ENCODE measurements around the gene GTF3C6. TPM values are rescaled to one million over a fixed set of nuclear protein-coding genes. Genes with fewer than 3 reads are reported as not detected.
"Not testable (repeated sequence)": the region's sequence is repeated elsewhere in the genome, so short reads cannot be mapped to it uniquely, and the experiment has no call there.

The GTF3C6 gene
- total RNA-seq, 2 donors from 2014 or later = 28.1 to 36.8 TPM

GRCh38 chr6:110996691-110997090 is 38.2 kb downstream of the GTF3C6 start:
- no peaks in the 10 kb centered on the region for H3K4me1 Mint-ChIP-seq
- no peak for DNase-seq

DNA sequence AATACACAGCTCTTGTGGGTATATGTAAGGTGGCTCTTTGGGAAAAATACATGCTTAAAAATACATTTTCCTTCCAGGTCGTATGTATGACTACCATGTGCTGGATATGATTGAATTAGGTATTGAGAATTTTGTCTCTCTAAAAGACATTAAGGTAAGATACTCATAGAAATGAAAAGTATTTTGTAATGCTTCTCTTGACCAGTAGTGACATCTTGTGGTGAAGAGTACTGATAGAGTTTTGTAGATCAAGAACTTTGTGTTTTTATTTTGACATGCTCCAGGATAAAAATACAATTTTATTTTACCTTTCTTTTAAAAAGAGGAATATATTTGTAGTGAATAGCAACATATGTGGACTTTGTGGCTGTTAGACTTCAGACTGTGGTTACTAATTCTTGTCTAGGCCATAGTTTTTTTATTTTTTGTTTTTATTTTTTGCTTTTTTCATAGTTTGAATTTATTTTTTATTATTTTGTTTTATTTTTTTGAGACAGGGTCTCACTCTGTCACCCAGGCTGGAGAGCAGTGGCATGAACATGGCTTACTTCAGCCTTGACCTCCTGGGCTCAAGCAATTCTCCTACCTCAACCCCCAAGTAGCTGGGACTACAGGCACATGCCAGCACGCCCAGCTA is 41.2 kb downstream of the GTF3C6 start:
- Mint-ChIP-seq H3K27me3 (no peaks in the 10 kb centered on the region), H3K36me3 (ENCODE audit: low read depth) (peaks cover 4% of the 10 kb centered on the region), H3K4me3 (no peak overlapping the region), H3K4me1 (no peaks in the 10 kb centered on the region), H3K27ac (no peak overlapping the region)
- ATAC-seq = no peak
- DNase-seq = no peak
- H3K9me3 ChIP-seq (ENCODE audit: control insufficient read depth, low read length, poor library complexity, severe bottlenecking) = no peaks in the 10 kb centered on the region

More at GRCh38 chr6:110996691-110997090, 38.2 kb downstream of the GTF3C6 start:
- H3K27ac Mint-ChIP-seq = peak overlapping the region; percentile 62
- H3K4me3 Mint-ChIP-seq = no peak overlapping the region
- no peaks in the 10 kb centered on the region for H3K9me3 ChIP-seq (ENCODE audit: control insufficient read depth, low read length, poor library complexity, severe bottlenecking)
- H3K36me3 Mint-ChIP-seq (ENCODE audit: low read depth) = peaks cover under 1% of the 10 kb centered on the region
- ATAC-seq = no peak
- no peaks in the 10 kb centered on the region for H3K27me3 Mint-ChIP-seq

- Mint-ChIP-seq H3K27ac (no peak overlapping the region), H3K27me3 (no peaks in the 10 kb centered on the region), H3K36me3 (ENCODE audit: low read depth) (peaks cover 4% of the 10 kb centered on the region), H3K4me1 (no peaks in the 10 kb centered on the region), H3K4me3 (no peak overlapping the region)
- ATAC-seq = no peak
- no peak for DNase-seq
- no peaks in the 10 kb centered on the region for H3K9me3 ChIP-seq (ENCODE audit: control insufficient read depth, low read length, poor library complexity, severe bottlenecking)
Observed at GRCh38 chr6:111002350-111002749, 43.8 kb downstream of the GTF3C6 start.

GRCh38 chr6:111011360-111012142 is 53.0 kb downstream of the GTF3C6 start:
- ATAC-seq = peak; percentile 68
- peaks cover 6% of the 10 kb centered on the region for H3K36me3 Mint-ChIP-seq (ENCODE audit: low read depth)
- H3K4me3 Mint-ChIP-seq = no peak overlapping the region
- no peaks in the 10 kb centered on the region for H3K9me3 ChIP-seq (ENCODE audit: control insufficient read depth, low read length, poor library complexity, severe bottlenecking)
- no peaks in the 10 kb centered on the region for H3K27me3 Mint-ChIP-seq
- no peak for DNase-seq
- H3K4me1 Mint-ChIP-seq = peaks cover 6% of the 10 kb centered on the region
- H3K27ac Mint-ChIP-seq = no peak overlapping the region

GRCh38 chr6:111012143-111012452 is 53.6 kb downstream of the GTF3C6 start:
- DNase-seq (no peak), ATAC-seq (no peak)
- Mint-ChIP-seq H3K4me3 (no peak overlapping the region), H3K27ac (no peak overlapping the region), H3K4me1 (peaks cover 6% of the 10 kb centered on the region), H3K36me3 (ENCODE audit: low read depth) (peaks cover 6% of the 10 kb centered on the region), H3K27me3 (no peaks in the 10 kb centered on the region)
- no peaks in the 10 kb centered on the region for H3K9me3 ChIP-seq (ENCODE audit: control insufficient read depth, low read length, poor library complexity, severe bottlenecking)

DNA sequence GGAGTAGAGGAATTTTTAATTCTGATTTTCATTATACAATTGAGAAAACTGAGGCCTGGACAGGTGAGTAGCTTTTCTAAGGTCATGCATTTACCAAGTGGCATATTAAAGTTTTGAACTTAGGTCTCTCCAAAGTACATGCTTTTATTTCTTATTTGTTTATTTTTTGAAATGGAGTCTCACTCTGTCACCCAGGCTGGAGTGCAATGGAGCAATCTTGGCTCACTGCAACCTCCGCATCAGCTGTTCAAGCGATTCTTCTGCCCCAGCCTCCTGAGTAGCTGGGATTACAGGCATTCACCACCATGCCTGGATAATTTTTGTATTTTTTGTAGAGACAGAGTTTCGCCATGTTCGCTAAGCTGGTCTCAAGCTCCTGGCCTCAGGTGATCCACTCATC is 54.0 kb downstream of the GTF3C6 start:
- not testable (repeated sequence) for H3K4me1 Mint-ChIP-seq; H3K36me3 Mint-ChIP-seq (ENCODE audit: low read depth); H3K27me3 Mint-ChIP-seq; ATAC-seq; H3K4me3 Mint-ChIP-seq; DNase-seq; H3K27ac Mint-ChIP-seq; H3K9me3 ChIP-seq (ENCODE audit: control insufficient read depth, low read length, poor library complexity, severe bottlenecking)

DNA sequence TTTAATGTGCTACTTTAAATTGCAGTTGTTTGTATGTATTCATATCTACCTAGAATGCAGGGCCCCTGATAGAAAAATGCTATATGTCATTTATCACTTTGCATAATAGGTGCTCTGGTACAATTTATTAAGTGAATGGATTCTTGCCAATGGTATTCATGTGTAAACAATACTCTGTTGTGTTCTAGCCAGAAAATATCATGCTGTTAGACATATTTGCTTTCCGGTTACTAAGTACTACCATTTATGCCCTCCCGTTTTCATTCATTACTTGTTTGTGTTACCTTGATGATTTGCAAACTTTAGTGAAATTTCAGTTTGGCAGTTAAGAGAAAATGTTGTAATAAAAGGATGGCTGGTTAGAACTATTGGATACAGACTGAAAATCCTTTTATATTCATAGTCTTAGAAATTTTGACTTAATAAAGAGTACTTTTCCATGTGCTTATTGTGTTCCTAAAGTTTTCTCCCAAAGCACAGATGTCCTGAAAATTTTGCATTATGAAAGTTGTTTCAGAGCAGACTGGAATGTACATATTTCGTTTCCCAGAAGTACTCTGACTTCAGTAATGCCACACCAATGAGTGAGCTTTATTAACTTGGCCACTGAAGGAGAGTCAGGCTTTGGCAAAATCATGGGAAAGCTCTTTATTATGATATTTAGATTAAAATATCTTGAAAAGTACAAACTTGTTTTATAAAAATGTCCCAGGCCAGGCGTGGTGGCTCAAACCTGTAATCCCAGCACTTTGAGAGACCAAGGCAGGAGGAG is 54.8 kb downstream of the GTF3C6 start:
- Mint-ChIP-seq H3K27me3 (no peaks in the 10 kb centered on the region), H3K36me3 (ENCODE audit: low read depth) (peaks cover 4% of the 10 kb centered on the region), H3K4me3 (no peak overlapping the region), H3K27ac (no peak overlapping the region), H3K4me1 (peaks cover 6% of the 10 kb centered on the region)
- ATAC-seq (no peak), DNase-seq (no peak)
- no peaks in the 10 kb centered on the region for H3K9me3 ChIP-seq (ENCODE audit: control insufficient read depth, low read length, poor library complexity, severe bottlenecking)

DNA sequence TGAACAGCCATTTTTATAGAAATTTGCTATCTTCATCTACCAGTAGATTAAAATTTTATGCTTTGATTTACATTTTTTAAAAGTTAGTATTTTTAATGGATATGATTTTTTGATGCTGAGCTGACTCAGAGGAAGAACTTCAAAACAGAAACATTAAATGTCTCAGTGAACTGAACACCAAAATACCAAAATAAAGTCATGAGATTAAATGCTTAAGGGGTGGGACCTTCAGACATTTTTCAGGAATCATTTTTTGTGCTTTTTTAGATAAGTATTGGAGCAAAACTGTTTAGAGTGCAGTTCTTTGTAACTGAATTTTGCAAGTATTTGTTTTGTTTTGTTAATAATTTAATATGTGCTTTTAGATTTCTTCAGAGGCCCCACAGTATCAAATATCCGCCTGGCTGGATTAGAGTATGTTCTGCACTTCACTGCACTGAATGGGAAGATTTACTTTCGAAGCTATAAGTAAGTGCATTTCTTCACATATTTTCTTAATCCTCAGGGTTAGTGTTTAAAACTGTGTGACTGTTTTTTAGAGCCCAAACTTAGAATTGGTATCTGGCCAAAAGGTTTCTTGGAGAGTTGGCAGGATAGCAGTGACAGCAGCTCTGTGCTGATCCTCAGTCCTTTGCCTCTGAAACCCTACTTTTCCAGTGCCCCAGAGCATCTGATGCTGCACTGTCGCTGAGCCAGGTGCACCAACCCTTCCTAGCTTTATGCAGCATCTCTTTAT is 57.1 kb downstream of the GTF3C6 start:
- no peaks in the 10 kb centered on the region for H3K27me3 Mint-ChIP-seq
- peaks cover 4% of the 10 kb centered on the region for H3K36me3 Mint-ChIP-seq (ENCODE audit: low read depth)
- ATAC-seq = no peak
- no peak overlapping the region for H3K27ac Mint-ChIP-seq
- no peak for DNase-seq
- H3K9me3 ChIP-seq (ENCODE audit: control insufficient read depth, low read length, poor library complexity, severe bottlenecking) = no peaks in the 10 kb centered on the region
- no peak overlapping the region for H3K4me3 Mint-ChIP-seq
- peaks cover 6% of the 10 kb centered on the region for H3K4me1 Mint-ChIP-seq

DNA sequence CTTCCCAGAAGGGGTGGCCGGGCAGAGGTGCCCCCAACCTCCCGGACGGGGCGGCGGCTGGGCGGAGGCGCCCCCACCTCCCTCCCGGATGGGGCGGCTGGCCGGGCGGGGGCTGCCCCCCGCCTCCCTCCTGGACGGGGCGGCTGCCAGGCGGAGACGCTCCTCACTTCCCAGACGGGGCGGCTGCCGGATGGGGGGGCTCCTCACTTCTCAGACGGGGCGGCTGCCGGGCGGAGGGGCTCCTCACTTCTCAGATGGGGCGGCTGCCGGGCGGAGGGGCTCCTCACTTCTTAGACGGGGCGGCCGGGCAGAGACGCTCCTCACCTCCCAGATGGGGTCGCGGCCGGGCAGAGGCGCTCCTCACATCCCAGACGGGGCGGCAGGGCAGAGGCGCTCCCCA is 58.7 kb downstream of the GTF3C6 start:
- not testable (repeated sequence) for ATAC-seq; H3K27me3 Mint-ChIP-seq; H3K36me3 Mint-ChIP-seq (ENCODE audit: low read depth)

More for the DNA sequence above, 58.7 kb downstream of the GTF3C6 start:
- H3K9me3 ChIP-seq (ENCODE audit: control insufficient read depth, low read length, poor library complexity, severe bottlenecking); H3K4me3 Mint-ChIP-seq; DNase-seq; H3K27ac Mint-ChIP-seq; H3K4me1 Mint-ChIP-seq: not testable (repeated sequence)

Other genes with a start within 250 kb of the GTF3C6 start
- 10 to 100 TPM; 17.1 to 17.7 TPM for gene CDK19, start 143.2 kb upstream of the GTF3C6 start, total RNA-seq
- gene AMD1, start 83.9 kb upstream of the GTF3C6 start, total RNA-seq = 100 to 1,000 TPM; 101 to 121 TPM
- 1 to 10 TPM; 8.1 to 9.1 TPM for gene RPF2, start 23.3 kb downstream of the GTF3C6 start, total RNA-seq
- gene SLC16A10, start 128.8 kb downstream of the GTF3C6 start, total RNA-seq = 1 to 10 TPM; 5.1 to 6.3 TPM

Data from T-helper 17 cell (primary cell).